Chondrocyte (in vitro differentiated cells): ENCODE data around the gene AGPAT2. TPM values are rescaled to one million over a fixed set of nuclear protein-coding genes. Genes with fewer than 3 reads are reported as not detected.

Experiments used
- DNase-seq: peaks from one replicate; pipeline ENCODE4 v3.0.0; 2021; ENCODE audit warnings: mixed read lengths, low spot score
- H3K27ac Mint-ChIP-seq: one replicate; pipeline ENCODE4 v1.8.0; 2021; ENCODE audit warnings: mild to moderate bottlenecking, moderate library complexity, mixed read lengths; ENCODE audit not compliant: unreplicated experiment
- H3K27me3 Mint-ChIP-seq: 2 replicates; pipeline ENCODE4 v1.8.0; 2021; ENCODE audit warnings: low read depth, mixed read lengths
- H3K36me3 Mint-ChIP-seq: 2 replicates; pipeline ENCODE4 v1.8.0; 2021; ENCODE audit warnings: low read depth, mixed read lengths
- H3K4me1 Mint-ChIP-seq: 2 replicates; pipeline ENCODE4 v1.8.0; 2021; ENCODE audit warnings: low read depth, mild to moderate bottlenecking, mixed read lengths
- H3K4me3 Mint-ChIP-seq: one replicate; pipeline ENCODE4 v1.8.0; 2021; ENCODE audit warnings: mild to moderate bottlenecking, moderate library complexity, mixed read lengths; ENCODE audit not compliant: unreplicated experiment
- H3K9me3 Mint-ChIP-seq: 2 replicates; pipeline ENCODE4 v1.8.0; 2021; ENCODE audit warnings: low read depth, mixed read lengths
- CTCF ChIP-seq: fragments of 200-600 bp; sonication (generic); IDR thresholded peaks from 2 replicates; pipeline ENCODE4 v1.5.0; 2021; ENCODE audit warnings: antibody characterized with exemption, mild to moderate bottlenecking, moderate library complexity
- total RNA-seq: library from RNA; stranded (reverse); gene quantifications from 3 replicates; pipeline ENCODE4 v1.2.1, GENCODE V29; 2021

Gene AGPAT2
- total RNA-seq, 1 donor from 2014 or later = 39.8 TPM

- Mint-ChIP-seq H3K4me1 (peaks cover 5% of the 10 kb centered on the region), H3K4me3 (no peak overlapping the region), H3K9me3 (no peaks in the 10 kb centered on the region), H3K36me3 (no peaks in the 10 kb centered on the region), H3K27me3 (no peaks in the 10 kb centered on the region), H3K27ac (no peak overlapping the region)
- TF ChIP-seq CTCF = no peak
- DNase-seq = no peak
These were observed 16.5 kb downstream of the AGPAT2 start for GRCh38 chr9:136670576-136671253.

DNA sequence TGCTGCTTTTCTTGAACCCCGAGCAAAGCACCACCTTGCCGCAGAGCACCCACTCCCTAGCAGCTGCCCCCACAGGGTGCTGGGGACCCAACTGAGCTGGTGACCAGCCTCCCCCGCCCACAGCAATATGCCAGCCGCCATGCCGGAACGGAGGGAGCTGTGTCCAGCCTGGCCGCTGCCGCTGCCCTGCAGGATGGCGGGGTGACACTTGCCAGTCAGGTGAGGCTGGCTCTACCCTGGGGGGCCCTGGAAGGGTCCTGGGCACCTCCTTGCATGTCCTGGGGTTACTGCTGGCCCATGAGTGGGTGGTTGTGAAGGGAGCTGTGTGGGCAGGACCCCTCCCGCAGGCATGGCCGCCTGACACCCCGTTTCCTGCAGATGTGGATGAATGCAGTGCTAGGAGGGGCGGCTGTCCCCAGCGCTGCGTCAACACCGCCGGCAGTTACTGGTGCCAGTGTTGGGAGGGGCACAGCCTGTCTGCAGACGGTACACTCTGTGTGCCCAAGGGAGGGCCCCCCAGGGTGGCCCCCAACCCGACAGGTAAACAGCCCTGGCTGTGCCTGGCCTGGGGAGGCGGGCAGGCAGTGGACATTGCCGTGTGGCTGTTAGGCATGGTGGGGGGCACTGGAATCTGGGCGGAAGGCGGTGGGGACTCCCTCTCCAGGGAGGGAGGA, 17.3 kb downstream of the AGPAT2 start:
- H3K27me3 Mint-ChIP-seq = no peaks in the 10 kb centered on the region
- DNase-seq = no peak
- H3K36me3 Mint-ChIP-seq = no peaks in the 10 kb centered on the region
- H3K9me3 Mint-ChIP-seq = no peaks in the 10 kb centered on the region
- no peak for TF ChIP-seq CTCF
- no peak overlapping the region for H3K27ac Mint-ChIP-seq
- peaks cover 7% of the 10 kb centered on the region for H3K4me1 Mint-ChIP-seq
- no peak overlapping the region for H3K4me3 Mint-ChIP-seq

DNA sequence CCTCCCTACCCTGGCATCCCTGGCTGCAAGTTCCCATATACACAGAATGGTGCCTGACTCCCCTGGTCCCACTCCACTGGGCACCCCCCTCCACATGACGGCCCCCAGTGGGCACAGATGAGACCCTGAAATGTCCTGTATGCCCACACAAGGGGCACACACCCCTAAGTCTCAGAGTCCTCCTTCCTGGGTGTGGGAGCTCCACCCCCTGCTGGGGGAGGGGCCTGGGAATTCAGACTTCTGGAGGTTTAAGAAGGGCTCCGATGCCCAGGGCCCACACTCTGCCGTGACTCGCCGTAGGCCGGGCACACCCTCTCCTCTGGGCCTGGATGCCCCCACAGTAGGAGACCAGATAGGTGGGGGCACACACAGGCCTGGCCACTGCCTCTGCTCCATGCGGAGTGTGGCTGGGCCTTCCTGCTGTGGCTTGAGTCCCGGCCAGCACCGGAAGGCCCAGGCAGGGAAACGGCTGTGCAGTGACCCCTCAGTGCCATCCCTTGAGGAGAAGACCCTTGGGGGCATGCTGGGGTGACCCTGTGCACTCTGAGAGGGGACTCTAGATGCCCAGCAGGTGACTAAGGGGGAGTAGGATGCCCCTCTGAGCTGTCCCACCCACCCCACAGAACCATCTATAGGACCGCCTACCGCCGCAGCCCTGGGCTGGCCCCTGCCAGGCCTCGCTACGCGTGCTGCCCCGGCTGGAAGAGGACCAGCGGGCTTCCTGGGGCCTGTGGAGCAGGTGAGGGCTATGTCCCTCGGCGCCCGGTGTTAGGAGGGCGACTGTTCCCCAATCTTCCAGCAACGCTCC, 18.1 kb downstream of the AGPAT2 start:
- TF ChIP-seq CTCF = no peak
- Mint-ChIP-seq H3K4me3 (no peak overlapping the region), H3K27me3 (no peaks in the 10 kb centered on the region), H3K27ac (no peak overlapping the region), H3K4me1 (peaks cover 7% of the 10 kb centered on the region), H3K9me3 (no peaks in the 10 kb centered on the region), H3K36me3 (no peaks in the 10 kb centered on the region)
- no peak for DNase-seq

- no peaks in the 10 kb centered on the region for H3K27me3 Mint-ChIP-seq
- H3K4me1 Mint-ChIP-seq = peaks cover 7% of the 10 kb centered on the region
- no peaks in the 10 kb centered on the region for H3K36me3 Mint-ChIP-seq
- H3K9me3 Mint-ChIP-seq = no peaks in the 10 kb centered on the region
- no peak for DNase-seq
- no peak overlapping the region for H3K27ac Mint-ChIP-seq
- no peak overlapping the region for H3K4me3 Mint-ChIP-seq
- TF ChIP-seq CTCF = no peak
These were observed 19.1 kb downstream of the AGPAT2 start for GRCh38 chr9:136667940-136668760.
